AG20443 (cell line): ENCODE results near the gene PRKACG.
"Not testable (repeated sequence)": the region's sequence is repeated elsewhere in the genome, so short reads cannot be mapped to it uniquely, and the experiment has no call there.

Experiments used
- DNase-seq: peaks from one replicate; pipeline ENCODE4 v3.0.0; 2012; ENCODE audit warnings: low spot score, mixed read lengths

Gene PRKACG

GRCh38 chr9:69023650-69024049 is 9.7 kb upstream of the PRKACG start:
- DNase-seq = no peak

- no peak for DNase-seq
Measured at GRCh38 chr9:69020301-69021145, 6.6 kb upstream of the PRKACG start.

- no peak for DNase-seq
Measured at GRCh38 chr9:69019808-69020207, 5.9 kb upstream of the PRKACG start.

GRCh38 chr9:69018737-69019136 is 4.8 kb upstream of the PRKACG start:
- no peak for DNase-seq

- no peak for DNase-seq
Measured at GRCh38 chr9:69016191-69017096, 2.5 kb upstream of the PRKACG start.

GRCh38 chr9:69013382-69013727 is 558 bp downstream of the PRKACG start:
- no peak for DNase-seq

- no peak for DNase-seq
Measured at GRCh38 chr9:69012696-69013381, 1.1 kb downstream of the PRKACG start.

GRCh38 chr9:69009708-69010107 is 4.2 kb downstream of the PRKACG start:
- no peak for DNase-seq

GRCh38 chr9:69004836-69005235 is 9.1 kb downstream of the PRKACG start:
- no peak for DNase-seq

GRCh38 chr9:69003051-69003450 is 10.9 kb downstream of the PRKACG start:
- DNase-seq = no peak

GRCh38 chr9:69001921-69002320 is 12.0 kb downstream of the PRKACG start:
- DNase-seq = no peak

- peak; percentile 79 for DNase-seq
Measured at GRCh38 chr9:68999393-69000105, 14.4 kb downstream of the PRKACG start.

- no peak for DNase-seq
Measured at GRCh38 chr9:68998812-68999211, 15.1 kb downstream of the PRKACG start.

- no peak for DNase-seq
Measured at GRCh38 chr9:68998385-68998784, 15.5 kb downstream of the PRKACG start.

- no peak for DNase-seq
Measured at GRCh38 chr9:68997666-68998065, 16.2 kb downstream of the PRKACG start.

- no peak for DNase-seq
Measured at GRCh38 chr9:68996462-68996861, 17.5 kb downstream of the PRKACG start.

GRCh38 chr9:68995776-68996175 is 18.1 kb downstream of the PRKACG start:
- DNase-seq = no peak

GRCh38 chr9:68991457-68991856 is 22.5 kb downstream of the PRKACG start:
- no peak for DNase-seq

GRCh38 chr9:68986949-68987348 is 27.0 kb downstream of the PRKACG start:
- DNase-seq = not testable (repeated sequence)

- DNase-seq = no peak
Measured at GRCh38 chr9:68983522-68984424, 30.1 kb downstream of the PRKACG start.

GRCh38 chr9:68983008-68983411 is 30.9 kb downstream of the PRKACG start:
- DNase-seq = no peak
